Fibroblast of lung (primary cell): ENCODE results near the gene GTF3C2. TPM values are rescaled to one million over a fixed set of nuclear protein-coding genes. Genes with fewer than 3 reads are reported as not detected.
A peak's percentile ranks its signal among the peaks of the same experiment; 100 is the strongest.

Source experiments
- DNase-seq, 2 donors: peaks; one replicate each; pipeline versions ENCODE4 v3.0.0 to v3.0.0-alpha.2; 2010; ENCODE audit warnings: low read depth in 2 of 2
- H2AFZ ChIP-seq: 2 replicates; pipeline ENCODE4 v1.5.1; 2012; ENCODE audit warnings: low read length, control low read depth, inconsistent platforms
- H3K27ac ChIP-seq: 2 replicates; pipeline ENCODE4 v1.5.1; 2011; ENCODE audit warnings: low read length, control low read depth; ENCODE audit not compliant: insufficient read depth
- H3K27me3 ChIP-seq: 2 replicates; pipeline ENCODE4 v1.5.1; 2011; ENCODE audit warnings: mild to moderate bottlenecking, low read length; ENCODE audit not compliant: control insufficient read depth, insufficient read depth
- H3K36me3 ChIP-seq: 2 replicates; pipeline ENCODE4 v1.5.1; 2011; ENCODE audit warnings: low read length; ENCODE audit not compliant: control insufficient read depth, insufficient read depth
- H3K4me1 ChIP-seq: 2 replicates; pipeline ENCODE4 v1.5.1; 2011; ENCODE audit warnings: low read length; ENCODE audit not compliant: control insufficient read depth, insufficient read depth; ENCODE audit errors: extremely low read depth
- H3K4me2 ChIP-seq: 2 replicates; pipeline ENCODE4 v1.5.1; 2011; ENCODE audit warnings: low read length, control low read depth; ENCODE audit not compliant: insufficient read depth; ENCODE audit errors: extremely low read depth
- H3K4me3 ChIP-seq, 4 experiments: fragments of 200-600 bp in 1 of 4; sonication (generic) in 1 of 4; replicated peaks in 1 of 4; 2 replicates each; pipeline ENCODE4 v1.5.1; 2011 to 2016; ENCODE audit warnings: low read length in 4 of 4, low read depth in 3 of 4, mild to moderate bottlenecking in 3 of 4, control low read depth in 2 of 4, inconsistent platforms in 1 of 4, mixed read lengths in 1 of 4; ENCODE audit not compliant: insufficient read depth in 1 of 4; ENCODE audit errors: control extremely low read depth in 1 of 4
- H3K79me2 ChIP-seq: 2 replicates; pipeline ENCODE4 v1.5.1; 2012; ENCODE audit warnings: mild to moderate bottlenecking, low read length, inconsistent platforms; ENCODE audit not compliant: control insufficient read depth, insufficient read depth
- H3K9ac ChIP-seq: 2 replicates; pipeline ENCODE4 v1.5.1; 2011; ENCODE audit warnings: mild to moderate bottlenecking, low read length, control low read depth; ENCODE audit not compliant: insufficient read depth
- H3K9me3 ChIP-seq: 2 replicates; pipeline ENCODE4 v1.5.1; 2012; ENCODE audit warnings: low read depth, low read length; ENCODE audit not compliant: control insufficient read depth, insufficient read depth
- H4K20me1 ChIP-seq: 2 replicates; pipeline ENCODE4 v1.5.1; 2011; ENCODE audit warnings: low read length; ENCODE audit not compliant: control insufficient read depth, insufficient read depth; ENCODE audit errors: extremely low read depth
- CTCF ChIP-seq, 2 donors: IDR thresholded peaks in 1 of 2; conservative IDR thresholded peaks in 1 of 2; 1 replicate in 1 of 2; 2 replicates in 1 of 2; pipeline ENCODE4 v1.5.1; 2011 to 2012; ENCODE audit warnings: low read length in 2 of 2, control low read depth in 1 of 2, inconsistent platforms in 1 of 2, low read depth in 1 of 2, mild to moderate bottlenecking in 1 of 2
- EZH2 ChIP-seq: IDR thresholded peaks from 2 replicates; pipeline ENCODE4 v1.5.1; 2012; ENCODE audit warnings: low read length, control low read depth, mild to moderate bottlenecking; ENCODE audit errors: missing control alignments
- polyA plus RNA-seq, 2 donors: library from polyadenylated mRNA; depleted of rRNA in 1 of 2; stranded (reverse) in 1 of 2; unstranded in 1 of 2; fragments of >200 nt; gene quantifications; 2 replicates each; pipeline ENCODE4 v1.2.1, GENCODE V29; 2011 to 2012; ENCODE audit warnings: missing spikeins in 1 of 2
- total RNA-seq: library from RNA; depleted of rRNA; stranded (reverse); fragments of >200 nt; gene quantifications from 2 replicates; pipeline ENCODE4 v1.2.1, GENCODE V29; 2014

GTF3C2 gene
- total and polyA plus RNA-seq, 2 donors (not counting 1 experiment from before 2014, with no cell fraction given), result 19.2 to 30.2 TPM

- H3K27ac ChIP-seq, result peak within 1 kb of the TSS; percentile 99
- no peaks in the 10 kb centered on the region for H3K9me3 ChIP-seq
- H3K4me3 ChIP-seq, result peak within 1 kb of the TSS; percentile 70 to 91 (median 84)
- DNase-seq, result peak; percentile 94
- no peak for TF ChIP-seq EZH2
- TF ChIP-seq CTCF (conservative IDR thresholded peaks at IDR 0.05 in 1 of 2, IDR thresholded peaks at IDR 0.05 in 1 of 2; ENCODE audit: low read depth in 1 of 2, low read length in 2 of 2), result no peak
- peak within 1 kb of the TSS; percentile 100 for H3K4me2 ChIP-seq
- peaks cover 37% of the 10 kb centered on the region for H3K36me3 ChIP-seq
- H3K9ac ChIP-seq, result peak within 1 kb of the TSS; percentile 90
- H4K20me1 ChIP-seq, result no peaks in the 10 kb centered on the region
- no peak within 1 kb of the TSS for H2AFZ ChIP-seq
- H3K27me3 ChIP-seq, result no peaks in the 10 kb centered on the region
- H3K79me2 ChIP-seq, result peaks cover 17% of the 10 kb centered on the region
- H3K4me1 ChIP-seq, result peaks cover 3% of the 10 kb centered on the region
Observed at GRCh38 chr2:27380626-27381545, 24.3 kb upstream of the GTF3C2 start, which contains the start of gene ZNF513. Gene ZNF513 (minus strand): TSS chr2:27380734. CDS start chr2:27380526, 208 bp downstream.

- H2AFZ ChIP-seq, result no peak overlapping the region
- DNase-seq, result peak; percentile 56 to 59
- H4K20me1 ChIP-seq, result no peaks in the 10 kb centered on the region
- H3K4me3 ChIP-seq, result peak overlapping the region; percentile 70 to 91 (median 84)
- no peaks in the 10 kb centered on the region for H3K9me3 ChIP-seq
- peaks cover 43% of the 10 kb centered on the region for H3K36me3 ChIP-seq
- peak overlapping the region; percentile 99 for H3K27ac ChIP-seq
- peak overlapping the region; percentile 100 for H3K4me2 ChIP-seq
- peaks cover 3% of the 10 kb centered on the region for H3K4me1 ChIP-seq
- H3K79me2 ChIP-seq, result peaks cover 19% of the 10 kb centered on the region
- TF ChIP-seq CTCF (conservative IDR thresholded peaks at IDR 0.05 in 1 of 2, IDR thresholded peaks at IDR 0.05 in 1 of 2; ENCODE audit: low read depth in 1 of 2, low read length in 2 of 2), result no peak
- TF ChIP-seq EZH2, result no peak
- H3K27me3 ChIP-seq, result no peaks in the 10 kb centered on the region
- H3K9ac ChIP-seq, result peak overlapping the region; percentile 90
Observed at GRCh38 chr2:27379836-27380625, 23.5 kb upstream of the GTF3C2 start.

DNA sequence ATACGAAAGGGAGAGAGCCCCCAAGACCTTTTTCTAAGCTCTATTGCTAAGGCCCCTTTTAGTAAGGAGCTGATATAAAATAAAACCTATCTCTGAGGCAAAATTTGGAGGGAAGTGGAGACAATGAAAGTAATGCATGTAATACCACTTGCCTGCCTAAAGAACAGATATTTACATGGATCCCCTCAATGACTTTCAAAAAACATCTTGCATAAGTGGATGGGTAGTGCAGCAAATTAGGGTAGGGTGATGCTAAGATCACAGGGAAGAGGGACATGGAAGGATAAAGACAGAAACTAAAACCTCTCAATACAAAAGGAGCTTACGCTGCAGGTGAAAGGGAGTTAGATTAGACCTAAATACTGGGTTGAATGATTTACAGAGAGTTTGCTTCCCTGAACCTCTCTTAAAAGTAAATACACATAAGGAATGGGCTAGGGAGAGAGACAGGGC, 22.8 kb upstream of the GTF3C2 start:
- Histone ChIP-seq H3K36me3 (peaks cover 42% of the 10 kb centered on the region), H3K27me3 (no peaks in the 10 kb centered on the region), H3K4me3 (peak overlapping the region; percentile 70 to 91 (median 84)), H3K4me2 (peak overlapping the region; percentile 100), H4K20me1 (no peaks in the 10 kb centered on the region), H2AFZ (no peak overlapping the region), H3K27ac (peak overlapping the region; percentile 99), H3K4me1 (peaks cover 3% of the 10 kb centered on the region), H3K9me3 (no peaks in the 10 kb centered on the region), H3K79me2 (peaks cover 21% of the 10 kb centered on the region), H3K9ac (peak overlapping the region; percentile 23)
- no peak for DNase-seq
- TF ChIP-seq CTCF (conservative IDR thresholded peaks at IDR 0.05 in 1 of 2, IDR thresholded peaks at IDR 0.05 in 1 of 2; ENCODE audit: low read depth in 1 of 2, low read length in 2 of 2) (no peak), EZH2 (no peak)
